ENCODE measurements around the gene PPFIBP1. TPM values are rescaled to one million over a fixed set of nuclear protein-coding genes. Genes with fewer than 3 reads are reported as not detected.

PPFIBP1 gene
- total RNA-seq, 2 donors from 2014 or later = 77.5 to 105 TPM

GRCh38 chr12:27508736-27509431, 15.1 kb upstream of the PPFIBP1 start:
- intact Hi-C loops (cut with DNase I) = no loop called here
- no peak for DNase-seq (ENCODE audit: low spot score)

DNA sequence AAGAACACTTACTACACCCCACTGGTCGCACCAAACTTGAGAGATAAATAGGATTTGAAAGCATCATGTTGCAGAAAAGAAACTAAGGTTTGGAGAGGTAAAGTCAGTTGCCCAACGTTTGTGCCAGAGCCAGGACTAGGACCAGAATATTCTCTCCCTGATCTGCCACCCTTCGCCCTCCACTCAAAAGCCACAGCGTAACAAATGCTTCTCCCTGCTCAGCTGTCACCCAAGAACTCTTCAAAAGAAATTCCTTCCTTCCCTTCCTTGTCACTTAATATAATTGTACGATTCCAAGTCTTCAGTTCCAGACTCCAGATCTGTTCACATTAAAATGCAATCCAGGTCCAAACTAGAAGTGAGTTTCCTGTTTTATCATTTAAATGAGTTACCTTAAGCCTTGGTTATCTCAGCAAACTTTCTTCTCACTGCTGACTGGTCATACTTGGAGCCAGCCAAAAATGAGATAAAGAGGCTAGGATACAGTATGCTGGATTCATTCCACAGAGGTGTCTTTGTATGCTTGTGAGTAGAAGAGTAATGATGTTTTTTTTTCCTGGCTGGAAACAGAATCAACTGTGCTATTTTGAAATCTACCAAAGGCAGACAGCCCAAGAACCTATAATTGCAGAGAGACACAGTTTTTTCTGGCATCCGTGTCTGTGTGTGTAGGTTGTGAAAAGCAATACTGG, 12.8 kb upstream of the PPFIBP1 start:
- no peak for DNase-seq (ENCODE audit: low spot score)
- intact Hi-C loops (cut with DNase I) = no loop called here

DNA sequence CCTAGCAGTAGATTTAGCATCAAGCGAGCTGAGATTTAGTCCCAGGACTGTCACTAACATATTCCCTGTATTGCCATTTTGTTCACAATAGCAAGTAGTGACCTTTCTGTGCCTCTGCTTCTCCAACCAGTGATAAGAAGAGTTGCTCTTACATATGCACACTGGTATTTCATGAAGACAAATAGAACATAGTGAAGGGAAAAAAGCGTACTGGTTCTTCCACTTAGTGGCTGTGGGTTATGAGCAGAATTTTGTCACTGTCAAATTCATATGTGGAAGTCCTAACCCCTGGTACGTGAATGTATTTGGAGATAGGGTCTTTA, 12.3 kb upstream of the PPFIBP1 start:
- intact Hi-C loops (cut with DNase I) = no loop called here

DNA sequence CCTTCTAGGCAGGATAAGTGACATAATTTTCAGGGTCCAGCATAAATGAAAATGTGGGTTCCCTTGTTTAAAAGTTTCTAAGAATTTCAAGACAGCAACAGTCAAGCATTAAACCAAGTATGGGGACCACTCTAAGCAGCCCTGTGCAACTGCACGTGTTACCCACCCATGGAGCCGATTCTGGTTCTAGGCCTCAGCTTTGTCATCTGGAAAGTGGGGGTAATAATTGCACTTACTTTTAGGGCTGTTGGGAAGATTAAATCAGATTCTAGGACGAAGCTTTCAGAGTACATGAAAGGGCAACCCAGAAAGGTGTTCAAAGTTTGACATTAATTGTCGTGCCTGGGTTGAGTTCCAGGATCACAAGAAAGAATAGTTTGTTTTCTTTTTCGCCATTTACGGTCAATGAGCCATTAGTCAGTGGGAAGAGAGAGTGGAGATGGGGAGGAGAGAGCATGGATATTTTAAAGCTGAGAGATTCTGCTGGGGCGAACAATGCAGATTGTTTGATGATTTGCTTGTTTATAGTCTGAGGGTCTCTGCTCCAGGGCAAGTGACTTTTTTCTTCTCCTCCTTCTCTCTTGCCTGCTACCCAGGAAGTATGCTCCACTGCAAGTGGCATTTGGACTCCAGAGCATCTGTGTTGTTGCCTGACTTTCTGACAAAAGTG, 10.7 kb upstream of the PPFIBP1 start:
- DNase-seq (ENCODE audit: low spot score) = no peak
- intact Hi-C loops (cut with DNase I) = no loop called here

More for the DNA sequence above, 12.3 kb upstream of the PPFIBP1 start:
- no peak for DNase-seq (ENCODE audit: low spot score)

GRCh38 chr12:27515671-27516070, 8.3 kb upstream of the PPFIBP1 start:
- no peak for DNase-seq (ENCODE audit: low spot score)
- intact Hi-C loops (cut with DNase I) = no loop called here

- intact Hi-C loops (cut with DNase I) = no loop called here
- no peak for DNase-seq (ENCODE audit: low spot score)
Measured at GRCh38 chr12:27516625-27517024, 7.4 kb upstream of the PPFIBP1 start.

- DNase-seq (ENCODE audit: low spot score) = no peak
- intact Hi-C loops (cut with DNase I) = no loop called here
Measured at GRCh38 chr12:27517546-27517945, 6.5 kb upstream of the PPFIBP1 start.

GRCh38 chr12:27517961-27518665, 5.9 kb upstream of the PPFIBP1 start:
- DNase-seq (ENCODE audit: low spot score) = no peak
- intact Hi-C loops (cut with DNase I) = no loop called here

- intact Hi-C loops (cut with DNase I) = loop anchor here in 1 of 2 donors (5.0 to 10.0 kb wide), 2 partner anchors 94 to 1099 kb away; no protein-coding TSS in a partner anchor
Measured at GRCh38 chr12:27521066-27521465, 2.9 kb upstream of the PPFIBP1 start.

GRCh38 chr12:27521981-27522380, 2.0 kb upstream of the PPFIBP1 start:
- intact Hi-C loops (cut with DNase I) = loop anchor here in 1 of 2 donors (5.0 to 10.0 kb wide), 2 partner anchors 93 to 1100 kb away; no protein-coding TSS in a partner anchor
- DNase-seq (ENCODE audit: low spot score) = no peak

More at GRCh38 chr12:27521066-27521465, 2.9 kb upstream of the PPFIBP1 start:
- DNase-seq (ENCODE audit: low spot score) = no peak

GRCh38 chr12:27523305-27523641, 733 bp upstream of the PPFIBP1 start:
- intact Hi-C loops (cut with DNase I) = loop anchor here in 1 of 2 donors (5.0 to 10.0 kb wide), 2 partner anchors 92 to 1101 kb away; no protein-coding TSS in a partner anchor
- no peak for DNase-seq (ENCODE audit: low spot score)

- no peak for DNase-seq (ENCODE audit: low spot score)
- intact Hi-C loops (cut with DNase I) = loop anchor here in 1 of 2 donors (5.0 to 10.0 kb wide), 2 partner anchors 90 to 1102 kb away; no protein-coding TSS in a partner anchor
Measured at GRCh38 chr12:27524494-27524835, 459 bp downstream of the PPFIBP1 start.

GRCh38 chr12:27524839-27525753, 1.1 kb downstream of the PPFIBP1 start:
- intact Hi-C loops (cut with DNase I) = loop anchor here in 1 of 2 donors (5.0 to 10.0 kb wide), 2 partner anchors 90 to 1103 kb away; no protein-coding TSS in a partner anchor
- no peak for DNase-seq (ENCODE audit: low spot score)

DNA sequence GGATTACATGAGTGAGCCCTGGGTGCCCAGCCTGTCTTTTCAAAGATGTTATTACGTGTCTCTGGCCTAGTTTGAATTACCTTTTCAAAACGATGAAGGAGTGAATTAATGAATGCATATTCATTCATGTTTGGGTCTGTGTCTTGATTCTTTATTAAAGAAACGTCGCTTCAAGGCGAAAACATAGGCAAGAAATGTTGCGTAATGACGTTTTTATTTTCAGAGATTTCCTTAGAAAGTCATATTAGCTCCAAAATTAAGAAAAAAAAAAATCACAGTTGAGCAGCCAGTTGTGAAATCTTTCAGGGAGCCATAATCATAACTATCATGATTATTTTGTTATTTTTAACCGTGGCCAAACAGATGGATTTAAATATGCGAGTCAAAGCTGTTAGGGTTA, 3.5 kb downstream of the PPFIBP1 start:
- DNase-seq (ENCODE audit: low spot score) = no peak
- intact Hi-C loops (cut with DNase I) = loop anchor here in 1 of 2 donors (10.0 kb wide), 1 partner anchor 87 kb away; no protein-coding TSS in a partner anchor

DNA sequence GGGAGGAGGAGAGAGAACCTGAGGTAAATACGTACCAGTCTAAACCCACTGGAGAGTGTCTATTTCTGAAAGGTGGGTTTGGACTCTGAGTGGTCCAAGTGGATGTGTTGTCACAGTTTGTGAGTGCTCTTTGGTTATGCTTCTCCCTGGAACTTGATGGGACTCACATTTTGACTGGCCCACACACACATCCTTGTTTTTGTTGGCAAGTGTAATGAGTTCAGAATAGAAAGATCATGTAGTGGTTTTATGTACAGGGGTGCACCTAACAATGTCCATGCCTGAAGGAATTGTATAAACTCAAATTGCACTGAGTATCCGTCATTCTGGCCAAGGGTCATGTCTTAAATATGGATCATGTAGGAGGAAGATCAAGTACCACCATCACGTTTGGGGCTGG, 4.8 kb downstream of the PPFIBP1 start:
- intact Hi-C loops (cut with DNase I) = loop anchor here in 1 of 2 donors (10.0 kb wide), 1 partner anchor 86 kb away; no protein-coding TSS in a partner anchor
- no peak for DNase-seq (ENCODE audit: low spot score)

DNA sequence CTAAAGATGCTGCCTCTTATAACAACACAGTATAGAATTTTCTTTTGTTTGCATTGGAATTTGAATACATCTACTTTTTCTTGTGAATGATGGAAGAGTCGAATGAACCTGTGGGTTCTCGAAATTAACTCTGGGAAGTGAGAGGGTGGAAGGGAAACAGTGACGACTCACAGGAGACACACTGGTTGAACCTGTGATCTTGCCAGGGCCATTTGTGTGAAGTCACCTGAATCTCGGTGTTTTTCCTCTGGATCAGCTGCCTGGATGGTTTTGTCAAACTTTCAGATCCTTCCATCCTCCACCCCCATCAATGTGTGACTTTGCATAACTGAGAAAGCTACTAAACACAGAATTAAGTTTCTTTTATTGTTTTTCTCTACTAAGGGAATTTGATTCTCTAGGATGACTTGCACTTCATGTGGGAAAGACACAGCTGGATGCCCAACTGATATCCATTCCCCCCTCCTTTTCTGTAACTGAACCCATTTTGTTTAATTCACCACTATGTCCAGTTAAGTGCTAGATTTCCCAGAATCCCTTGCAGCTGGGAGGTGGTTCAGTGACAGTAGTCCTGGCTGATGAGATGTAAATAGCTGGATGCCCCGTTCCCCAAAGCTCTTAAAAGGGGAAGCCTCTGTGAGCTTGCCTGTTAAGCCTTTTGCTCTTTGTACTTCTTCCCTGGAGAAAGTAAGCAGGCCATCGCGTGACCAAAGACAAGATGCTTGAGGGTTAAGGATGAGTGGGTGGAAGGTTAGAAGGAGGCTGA, 6.3 kb downstream of the PPFIBP1 start:
- no peak for DNase-seq (ENCODE audit: low spot score)
- intact Hi-C loops (cut with DNase I) = no loop called here

GRCh38 chr12:27531896-27532295, 7.9 kb downstream of the PPFIBP1 start:
- DNase-seq (ENCODE audit: low spot score) = no peak
- intact Hi-C loops (cut with DNase I) = no loop called here

Measured in posterior vena cava (tissue), 2 donors.